MM.1S (cell line): Measurements from ENCODE around the gene FOXN3.

Experiments used
- EZH2 ChIP-seq: fragments of 300-600 bp; sonication (generic); optimal IDR thresholded peaks from 2 replicates; pipeline ENCODE3; 2017; ENCODE audit warnings: low read depth, mild to moderate bottlenecking, antibody characterized with exemption, low read length, mixed read lengths
- EZH2phosphoT487 ChIP-seq: fragments of 300-600 bp; sonication (generic); IDR thresholded peaks from 2 replicates; pipeline ENCODE4 v1.6.1; 2018; ENCODE audit warnings: antibody characterized with exemption, low read length
- TF ChIP-seq, protein P1 (sequence below): fragments of 300-600 bp; sonication (generic); IDR thresholded peaks from 2 replicates; pipeline ENCODE4 v1.5.1; 2016; ENCODE audit warnings: antibody characterized with exemption, low read length, mixed read lengths

DNA sequence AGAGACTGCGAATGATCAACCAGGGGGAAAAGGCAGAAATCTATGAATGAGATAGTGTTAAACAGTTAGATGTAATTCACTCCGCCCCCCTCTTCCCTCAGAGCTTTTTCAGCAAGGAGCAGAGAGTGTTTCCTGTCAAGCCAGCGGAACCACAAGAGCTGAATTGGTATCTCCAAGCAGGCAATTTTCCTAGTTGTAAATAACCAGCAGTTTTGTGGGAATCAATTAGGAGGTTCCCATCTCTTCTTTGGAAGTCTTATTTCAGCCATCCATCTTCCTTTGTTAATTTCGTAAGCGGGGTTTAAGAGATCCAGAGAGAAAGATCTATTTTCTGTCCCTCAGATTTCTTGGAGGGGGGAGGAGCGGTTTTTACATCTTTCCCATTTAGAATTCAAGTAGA is 178.0 kb downstream of the FOXN3 start:
- TF ChIP-seq, protein P1, sequence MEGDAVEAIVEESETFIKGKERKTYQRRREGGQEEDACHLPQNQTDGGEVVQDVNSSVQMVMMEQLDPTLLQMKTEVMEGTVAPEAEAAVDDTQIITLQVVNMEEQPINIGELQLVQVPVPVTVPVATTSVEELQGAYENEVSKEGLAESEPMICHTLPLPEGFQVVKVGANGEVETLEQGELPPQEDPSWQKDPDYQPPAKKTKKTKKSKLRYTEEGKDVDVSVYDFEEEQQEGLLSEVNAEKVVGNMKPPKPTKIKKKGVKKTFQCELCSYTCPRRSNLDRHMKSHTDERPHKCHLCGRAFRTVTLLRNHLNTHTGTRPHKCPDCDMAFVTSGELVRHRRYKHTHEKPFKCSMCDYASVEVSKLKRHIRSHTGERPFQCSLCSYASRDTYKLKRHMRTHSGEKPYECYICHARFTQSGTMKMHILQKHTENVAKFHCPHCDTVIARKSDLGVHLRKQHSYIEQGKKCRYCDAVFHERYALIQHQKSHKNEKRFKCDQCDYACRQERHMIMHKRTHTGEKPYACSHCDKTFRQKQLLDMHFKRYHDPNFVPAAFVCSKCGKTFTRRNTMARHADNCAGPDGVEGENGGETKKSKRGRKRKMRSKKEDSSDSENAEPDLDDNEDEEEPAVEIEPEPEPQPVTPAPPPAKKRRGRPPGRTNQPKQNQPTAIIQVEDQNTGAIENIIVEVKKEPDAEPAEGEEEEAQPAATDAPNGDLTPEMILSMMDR: no peak
- TF ChIP-seq EZH2 (no peak), EZH2phosphoT487 (no peak)
